ENCODE results near the gene BRSK1.

GRCh38 chr19:55273978-55274707, 9.7 kb upstream of the BRSK1 start:
- no peak for TF ChIP-seq CTCF (IDR thresholded peaks at IDR 0.05)
- no peak for TF ChIP-seq POLR2A (IDR thresholded peaks at IDR 0.05; ENCODE audit: low read length)
- no peak for TF ChIP-seq MYC (IDR thresholded peaks at IDR 0.05; ENCODE audit: borderline replicate concordance, low read length)
- TF ChIP-seq HDAC2 (IDR thresholded peaks at IDR 0.05) = no peak
- TF ChIP-seq RNF2 (IDR thresholded peaks at IDR 0.05; ENCODE audit: borderline replicate concordance, low read depth) = no peak
- TF ChIP-seq REST (IDR thresholded peaks at IDR 0.05) = no peak
- TF ChIP-seq ZSCAN20 (CRISPR knock-in tag; IDR thresholded peaks at IDR 0.05) = no peak
- no peak for TF ChIP-seq JUN (IDR thresholded peaks at IDR 0.05)
- no peak for TF ChIP-seq RCOR1 (IDR thresholded peaks at IDR 0.05; ENCODE audit: low read depth, low read length)

All from A549 (cell line).